HG02759 (cell line): Measurements from ENCODE around the gene SYTL1.

Experiments
- ATAC-seq: cut with Tn5 transposase; IDR thresholded peaks from one replicate; pipeline ENCODE4 v1.9.1; 2021; ENCODE audit warnings: mild to moderate bottlenecking, moderate library complexity; ENCODE audit not compliant: unreplicated experiment

SYTL1 gene, protein sequence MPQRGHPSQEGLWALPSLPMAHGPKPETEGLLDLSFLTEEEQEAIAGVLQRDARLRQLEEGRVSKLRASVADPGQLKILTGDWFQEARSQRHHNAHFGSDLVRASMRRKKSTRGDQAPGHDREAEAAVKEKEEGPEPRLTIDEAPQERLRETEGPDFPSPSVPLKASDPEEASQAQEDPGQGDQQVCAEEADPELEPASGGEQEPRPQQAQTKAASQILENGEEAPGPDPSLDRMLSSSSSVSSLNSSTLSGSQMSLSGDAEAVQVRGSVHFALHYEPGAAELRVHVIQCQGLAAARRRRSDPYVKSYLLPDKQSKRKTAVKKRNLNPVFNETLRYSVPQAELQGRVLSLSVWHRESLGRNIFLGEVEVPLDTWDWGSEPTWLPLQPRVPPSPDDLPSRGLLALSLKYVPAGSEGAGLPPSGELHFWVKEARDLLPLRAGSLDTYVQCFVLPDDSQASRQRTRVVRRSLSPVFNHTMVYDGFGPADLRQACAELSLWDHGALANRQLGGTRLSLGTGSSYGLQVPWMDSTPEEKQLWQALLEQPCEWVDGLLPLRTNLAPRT

GRCh38 chr1:27341525-27342252, at the start of gene SYTL1:
SYTL1 (plus strand) TSS chr1:27342022; CDS start chr1:27345335, 3,313 bp downstream.
- ATAC-seq = peak; percentile 71

- ATAC-seq = no peak
Observed at GRCh38 chr1:27292106-27292505, 49.7 kb upstream of the SYTL1 start.

DNA sequence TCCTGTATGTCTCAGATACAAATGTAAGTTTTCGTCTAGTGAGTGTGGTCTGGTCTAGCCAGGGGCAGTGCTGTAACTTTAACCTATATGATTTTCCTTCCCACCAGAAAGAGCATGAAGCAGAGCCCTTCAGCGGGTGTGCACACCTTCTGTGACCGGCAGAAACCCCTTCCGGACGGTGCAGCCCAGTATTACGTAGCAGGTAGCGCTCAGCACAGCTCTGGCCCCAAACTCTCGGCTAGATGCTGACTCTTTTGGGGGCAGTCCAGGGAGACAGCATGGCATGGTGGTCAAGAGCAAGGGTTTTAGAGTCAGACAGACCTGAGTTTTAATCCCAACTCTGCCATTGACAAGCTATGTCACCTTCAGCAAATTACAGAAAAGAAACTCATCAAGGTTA, 47.9 kb upstream of the SYTL1 start:
- no peak for ATAC-seq

GRCh38 chr1:27296773-27297291, 45.0 kb upstream of the SYTL1 start:
- no peak for ATAC-seq

DNA sequence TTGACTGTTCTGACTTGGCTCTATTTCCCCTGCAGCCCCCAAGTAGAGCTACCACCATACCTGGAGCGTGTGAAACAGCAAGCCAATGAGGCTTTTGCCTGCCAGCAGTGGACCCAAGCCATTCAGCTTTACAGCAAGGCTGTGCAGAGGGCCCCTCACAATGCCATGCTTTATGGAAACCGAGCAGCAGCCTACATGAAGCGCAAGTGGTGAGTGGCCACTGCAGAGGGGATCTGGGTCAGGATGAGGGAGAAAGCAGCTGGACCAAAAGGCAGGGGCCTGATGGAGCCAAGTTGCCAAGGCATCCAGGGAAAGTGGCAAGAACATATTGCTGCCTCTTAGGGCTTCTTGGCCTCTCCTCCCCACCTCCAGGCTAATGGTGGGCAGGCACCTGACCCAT, 43.9 kb upstream of the SYTL1 start:
- no peak for ATAC-seq

DNA sequence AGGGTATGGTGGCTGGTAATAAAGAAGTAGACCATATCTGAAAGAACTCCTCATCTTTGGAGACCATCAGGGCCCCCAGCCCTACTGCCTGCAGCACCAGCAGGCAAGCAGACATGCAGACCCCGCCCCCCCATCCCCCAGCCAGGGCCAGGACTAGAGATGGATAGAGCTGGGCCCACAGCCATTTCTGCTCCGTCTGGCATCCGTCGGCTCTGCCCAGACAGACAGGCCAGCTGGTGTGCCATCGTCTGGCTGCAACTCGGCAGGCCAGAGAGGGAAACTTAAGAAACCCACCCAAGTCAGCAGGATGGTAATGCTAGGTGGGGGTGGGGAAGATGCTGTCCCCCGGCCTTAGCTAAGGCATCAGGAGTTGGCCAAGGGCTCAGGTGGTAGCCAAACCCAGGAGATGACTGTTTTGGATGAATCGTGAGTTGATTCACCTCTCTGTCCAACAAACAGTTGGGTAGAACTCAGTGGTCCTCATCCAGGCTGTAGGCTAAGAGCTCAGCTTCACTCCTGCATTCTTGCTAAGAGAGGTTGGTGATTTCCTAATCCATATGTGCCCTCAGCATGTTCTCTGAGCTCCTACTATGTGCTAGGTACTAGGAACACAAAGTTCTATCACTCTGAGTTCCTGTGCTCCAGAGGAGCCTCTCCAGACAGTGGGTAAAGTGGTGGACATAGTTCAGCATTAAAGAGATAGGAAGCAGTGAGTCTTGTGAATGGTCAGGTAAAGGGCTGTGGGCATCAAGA, 43.0 kb upstream of the SYTL1 start:
- ATAC-seq = no peak

DNA sequence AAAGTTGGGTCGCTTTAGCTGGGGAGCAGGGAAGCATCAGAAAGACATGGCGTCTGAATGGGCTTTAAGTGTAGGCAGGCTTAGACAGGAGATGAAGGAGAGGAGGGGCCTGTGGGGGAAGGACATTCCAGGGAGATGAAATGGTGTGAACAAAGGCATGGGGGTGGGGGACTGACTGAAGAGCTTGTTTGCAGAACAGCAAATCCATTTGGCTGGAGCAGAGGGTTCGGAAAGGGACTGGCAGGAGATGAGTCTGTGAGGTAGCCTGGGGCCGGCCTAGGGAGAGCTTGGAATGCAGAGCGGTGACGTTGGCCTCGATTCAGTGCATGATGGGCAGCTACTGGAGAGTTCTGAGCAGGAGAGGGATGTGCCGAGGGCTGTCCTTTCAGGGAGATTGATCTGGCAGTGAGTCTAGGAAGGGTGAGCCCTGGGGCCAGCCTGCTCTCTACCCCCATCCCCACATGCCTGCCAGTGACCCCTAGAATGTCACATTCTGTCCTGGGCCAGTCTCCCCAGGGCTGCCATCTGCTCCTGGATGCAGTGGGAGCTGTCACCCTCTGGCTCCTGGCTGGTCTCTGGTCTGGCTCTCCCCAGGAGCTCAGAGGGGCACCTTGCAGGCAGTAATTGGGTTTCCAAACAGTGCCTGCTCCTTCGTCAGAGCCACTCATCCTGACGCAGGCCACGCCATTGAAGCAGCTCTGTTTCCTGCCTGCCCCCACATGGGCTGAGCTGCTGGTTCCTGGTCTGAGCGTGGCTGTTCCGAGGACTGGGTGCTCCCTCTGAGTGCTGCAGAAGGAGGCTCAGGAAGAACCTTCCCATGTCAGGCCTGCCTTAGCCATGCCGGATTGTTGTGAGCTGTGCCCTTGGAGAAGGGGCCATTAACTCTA, 42.2 kb upstream of the SYTL1 start:
- no peak for ATAC-seq

- ATAC-seq = no peak
Observed at GRCh38 chr1:27300341-27301051, 41.3 kb upstream of the SYTL1 start.

GRCh38 chr1:27301052-27301422, 40.8 kb upstream of the SYTL1 start:
- no peak for ATAC-seq

GRCh38 chr1:27301582-27302199, 40.1 kb upstream of the SYTL1 start:
- ATAC-seq = no peak

DNA sequence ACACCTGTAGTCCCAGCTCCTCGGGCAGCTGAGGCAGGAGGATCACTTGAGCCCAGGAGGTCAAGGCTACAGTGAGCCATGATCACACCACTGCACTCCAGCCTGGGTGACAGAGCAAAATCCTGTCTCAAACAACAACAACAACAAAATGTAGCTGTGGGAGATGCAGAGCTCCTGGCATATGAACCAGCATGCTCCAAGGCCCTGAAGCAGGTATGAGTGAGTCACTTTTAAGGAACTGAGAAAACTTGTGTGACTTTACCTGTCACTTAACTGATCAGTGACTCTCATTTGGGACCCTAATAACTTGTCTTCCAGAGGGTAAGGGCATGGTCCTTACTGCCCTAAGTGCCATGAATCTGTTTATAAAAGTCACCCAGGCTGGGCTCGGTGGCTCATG, 39.2 kb upstream of the SYTL1 start:
- no peak for ATAC-seq

- ATAC-seq = no peak
Observed at GRCh38 chr1:27303509-27303908, 38.3 kb upstream of the SYTL1 start.

DNA sequence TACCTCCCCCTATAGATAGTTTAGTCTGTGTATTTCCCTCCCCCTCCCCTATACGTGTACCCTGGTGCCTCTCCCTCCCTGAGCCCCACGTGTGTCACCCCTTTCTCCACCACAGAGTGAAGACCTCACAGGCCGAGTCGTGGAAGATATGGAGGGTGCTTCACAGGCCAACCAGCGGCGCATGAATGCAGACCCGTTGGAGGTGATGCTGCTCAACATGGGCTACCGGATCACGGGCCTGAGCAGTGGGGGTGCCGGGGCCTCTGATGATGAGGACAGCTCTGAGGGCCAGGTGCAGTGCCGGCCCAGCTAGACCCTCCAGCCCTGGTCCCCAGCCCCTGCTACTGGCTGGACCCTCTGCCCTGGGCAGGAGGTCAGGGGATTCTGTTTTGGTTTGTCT, 35.8 kb upstream of the SYTL1 start:
- ATAC-seq = no peak

GRCh38 chr1:27306892-27307761, 34.7 kb upstream of the SYTL1 start:
- no peak for ATAC-seq

DNA sequence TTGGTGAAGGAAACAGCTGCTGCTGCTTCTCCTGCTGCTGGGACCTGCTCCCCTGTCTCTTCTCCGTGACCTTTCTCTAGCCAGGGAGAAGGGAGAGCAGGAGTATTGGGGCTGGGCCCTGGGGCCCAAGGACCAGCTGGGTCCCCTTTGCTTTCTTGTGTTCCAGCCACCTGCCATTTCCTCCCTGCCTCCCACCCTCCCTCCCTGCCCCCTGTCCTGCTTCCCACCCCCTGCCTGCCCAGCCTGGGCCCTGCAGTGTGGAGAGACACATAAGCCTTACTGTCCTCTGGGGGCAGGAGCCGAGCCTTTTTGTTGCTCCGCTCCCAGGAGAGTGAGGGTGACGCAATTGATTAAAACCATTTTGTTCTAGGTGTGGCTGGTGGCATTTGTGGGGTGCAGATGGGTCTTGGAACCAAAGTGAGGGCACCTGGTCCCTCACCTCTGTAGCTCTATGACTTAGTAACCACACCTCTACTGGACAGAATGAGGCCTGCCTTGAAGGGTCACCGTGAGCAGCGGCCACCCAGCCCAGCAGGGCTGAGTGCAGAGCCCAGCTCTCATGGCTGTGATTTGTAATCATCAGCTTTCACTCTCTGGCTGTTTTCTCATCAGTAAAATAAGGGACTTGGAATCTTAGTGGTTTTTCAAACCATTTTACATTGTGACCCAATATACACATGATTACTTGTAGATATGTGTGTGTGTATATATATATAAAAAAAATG, 33.8 kb upstream of the SYTL1 start:
- ATAC-seq = no peak

- no peak for ATAC-seq
Observed at GRCh38 chr1:27314169-27314568, 27.7 kb upstream of the SYTL1 start.

DNA sequence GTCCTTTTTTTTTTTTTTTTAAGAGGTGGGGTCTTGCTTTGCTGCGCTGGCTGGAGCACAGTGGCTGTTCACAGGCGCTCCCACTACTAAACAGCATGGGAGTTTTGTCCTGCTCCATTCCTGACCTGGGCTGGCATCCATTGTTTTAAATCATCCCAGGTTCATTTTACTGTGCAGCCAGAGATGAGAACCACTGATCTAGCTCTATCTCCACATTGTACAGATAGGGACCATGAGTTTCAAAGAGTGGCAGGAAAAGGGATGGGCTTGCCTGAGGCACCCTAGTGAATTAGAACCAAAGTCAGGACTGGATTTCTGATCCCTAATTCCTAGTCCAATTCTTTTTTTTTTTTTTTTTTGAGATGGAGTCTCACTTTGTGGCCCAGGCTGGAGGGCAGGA, 27.1 kb upstream of the SYTL1 start:
- ATAC-seq = no peak
